HCT116 (cell line): ENCODE results near the gene TARM1. TPM values are rescaled to one million over a fixed set of nuclear protein-coding genes. Genes with fewer than 3 reads are reported as not detected.

ENCODE experiments used
- ATAC-seq: fragments of 200-7000 bp; cut with Tn5 transposase; 2 replicates; pipeline ENCODE4 v1.9.1; 2020; ENCODE audit warnings: mild to moderate bottlenecking, moderate library complexity
- BruUV-seq: library from RNA; stranded (reverse); fragments of 400-500 nt; replicated peaks from 2 replicates; lab custom pipeline; 2021; lab: Mats Ljungman, UMichigan
- CTCF ChIA-PET: fragments of 300-600 bp; sonication (Branson Sonifier 250); formaldehyde crosslinking; loops from one replicate; lab custom pipeline; 2021; ENCODE audit warnings: antibody characterized with exemption; lab: Charles Lee
- POLR2A ChIA-PET: fragments of 300-600, 350-600 bp; sonication (Branson Sonifier 250); formaldehyde crosslinking; loops from one replicate; lab custom pipeline; 2021; ENCODE audit warnings: antibody characterized with exemption; lab: Charles Lee
- RAD21 ChIA-PET, 2 experiments: fragments of 300-600 bp; sonication (Branson Sonifier 250); formaldehyde crosslinking; loops; one replicate each; lab custom pipeline; 2023; ENCODE audit warnings: low total read pairs in 2 of 2; ENCODE audit not compliant: uncharacterized antibody in 2 of 2, unreplicated experiment in 2 of 2, low non-redundant PET in 1 of 2; lab: Charles Lee
- DNase-seq: peaks from one replicate; pipeline ENCODE4 v3.0.0-alpha.2; 2010; ENCODE audit warnings: low read depth, low spot score
- H2AFZ ChIP-seq: fragments of 200-600 bp; shearing (Covaris generic), sonication (generic); 2 replicates; pipeline ENCODE4 v1.6.1; 2017; ENCODE audit warnings: low read depth, mixed run types, mixed read lengths, antibody characterized with exemption, low read length; ENCODE audit not compliant: poor library complexity, severe bottlenecking
- H3K27ac ChIP-seq: 2 replicates; pipeline ENCODE4 v1.5.1; 2012; ENCODE audit warnings: low read depth, low read length
- H3K27me3 ChIP-seq: fragments of 200-600 bp; sonication (generic); 2 replicates; pipeline ENCODE4 v1.6.1; 2016; ENCODE audit warnings: mixed run types, low read length, mixed read lengths; ENCODE audit not compliant: insufficient read depth
- H3K36me3 ChIP-seq, 2 experiments: fragments of 200-500 bp in 1 of 2; fragments of 200-600 bp in 1 of 2; sonication (Bioruptor generic) in 1 of 2; sonication (generic) in 1 of 2; 2 replicates each; pipeline versions ENCODE4 v1.5.1 to v1.6.1; 2014 to 2016; ENCODE audit warnings: low read length in 2 of 2, inconsistent platforms in 1 of 2, mixed read lengths in 1 of 2, mixed run types in 1 of 2; ENCODE audit not compliant: insufficient read depth in 2 of 2, control insufficient read depth in 1 of 2
- H3K4me1 ChIP-seq, 2 experiments: fragments of 200-600 bp in 1 of 2; sonication (generic) in 1 of 2; 2 replicates each; pipeline versions ENCODE4 v1.5.1 to v1.6.1; 2012 to 2017; ENCODE audit warnings: low read length in 2 of 2, inconsistent platforms in 1 of 2, mild to moderate bottlenecking in 1 of 2, mixed read lengths in 1 of 2, mixed run types in 1 of 2, moderate library complexity in 1 of 2; ENCODE audit not compliant: insufficient read depth in 2 of 2, control insufficient read depth in 1 of 2
- H3K4me2 ChIP-seq: fragments of 200-600 bp; sonication (generic); 2 replicates; pipeline ENCODE4 v1.6.1; 2017; ENCODE audit warnings: mixed run types, low read length, mixed read lengths
- H3K4me3 ChIP-seq, 2 experiments: fragments of 200-600 bp in 1 of 2; sonication (generic) in 1 of 2; replicated peaks in 1 of 2; 2 replicates each; pipeline ENCODE4 v1.5.1; 2011 to 2016; ENCODE audit warnings: low read length in 2 of 2, control low read depth in 1 of 2, low read depth in 1 of 2, mild to moderate bottlenecking in 1 of 2, mixed read lengths in 1 of 2, mixed run types in 1 of 2
- H3K79me2 ChIP-seq: fragments of 200-600 bp; sonication (generic); 2 replicates; pipeline ENCODE4 v1.6.1; 2017; ENCODE audit warnings: mild to moderate bottlenecking, mixed run types, low read length, moderate library complexity, mixed read lengths; ENCODE audit not compliant: insufficient read depth
- H3K9ac ChIP-seq: fragments of 200-600 bp; sonication (generic); 2 replicates; pipeline ENCODE4 v1.6.1; 2016; ENCODE audit warnings: low read length, mixed read lengths
- H3K9me2 ChIP-seq: fragments of 200-600 bp; sonication (generic), shearing (Covaris generic); 2 replicates; pipeline ENCODE4 v1.6.1; 2017; ENCODE audit warnings: mixed run types, mild to moderate bottlenecking, moderate library complexity; ENCODE audit not compliant: insufficient read depth
- H3K9me3 ChIP-seq, 2 experiments: fragments of 200-500 bp in 1 of 2; fragments of 200-600 bp in 1 of 2; sonication (Bioruptor generic) in 1 of 2; sonication (generic) in 1 of 2; 2 replicates each; pipeline ENCODE4 v1.6.1; 2014 to 2017; ENCODE audit warnings: low read length in 2 of 2, mixed read lengths in 2 of 2, inconsistent platforms in 1 of 2, low read depth in 1 of 2, mild to moderate bottlenecking in 1 of 2, mixed run types in 1 of 2, moderate library complexity in 1 of 2; ENCODE audit not compliant: control insufficient read depth in 1 of 2, insufficient read depth in 1 of 2
- H4K20me1 ChIP-seq: fragments of 200-600 bp; sonication (generic), shearing (Covaris generic); 2 replicates; pipeline ENCODE4 v1.6.1; 2017; ENCODE audit warnings: mixed run types, mild to moderate bottlenecking, moderate library complexity; ENCODE audit not compliant: insufficient read depth
- REST ChIP-seq: IDR thresholded peaks from 2 replicates; pipeline ENCODE4 v1.6.1; 2012; ENCODE audit warnings: low read depth
- ZNF274 ChIP-seq: fragments of 200-500 bp; sonication (Bioruptor generic); IDR thresholded peaks from 2 replicates; pipeline ENCODE4 v1.6.1; 2014; ENCODE audit warnings: mild to moderate bottlenecking, low read depth, low read length, inconsistent platforms
- intact Hi-C: fragments of 100-400 bp; cut with micrococcal nuclease; formaldehyde crosslinking; loops from 2 replicates; pipeline ENCODE4 v1.10.0; 2022
- total RNA-seq: library from RNA; stranded (reverse); gene quantifications from one replicate; pipeline ENCODE4 v1.2.1, GENCODE V29; 2021; ENCODE audit not compliant: unreplicated experiment

TARM1 gene
- total RNA-seq, 1 experiment from 2014 or later, result not detected

- POLR2A ChIA-PET, result no interaction called here
Observed at GRCh38 chr19:54069470-54069869, 11.7 kb downstream of the TARM1 start.

More at GRCh38 chr19:54069470-54069869, 11.7 kb downstream of the TARM1 start:
- Histone ChIP-seq H3K36me3 (no peaks in the 10 kb centered on the region), H3K79me2 (no peaks in the 10 kb centered on the region), H3K27me3 (no peaks in the 10 kb centered on the region), H3K9me3 (peaks cover 0 to 9% of the 10 kb centered on the region in 2 experiments; a peak in 2 of 4 replicates), H3K27ac (no peak overlapping the region), H3K4me2 (no peak overlapping the region), H4K20me1 (no peaks in the 10 kb centered on the region), H3K4me1 (no peaks in the 10 kb centered on the region), H3K4me3 (no peak overlapping the region), H3K9ac (no peak overlapping the region), H3K9me2 (no peaks in the 10 kb centered on the region), H2AFZ (no peak overlapping the region)
- CTCF ChIA-PET, result no interaction called here
- ATAC-seq (no peak), DNase-seq (no peak)
- RAD21 ChIA-PET, result no interaction called here
- TF ChIP-seq REST (no peak), ZNF274 (no peak)
- intact Hi-C loops, result no loop called here
- no TSS peak for BruUV-seq
